Erythroblast (primary cell): ENCODE measurements around the gene QRFP.

Source experiments
- GATA1 ChIP-seq: IDR thresholded peaks from 2 replicates; pipeline ENCODE4 v1.6.1; 2011; ENCODE audit warnings: low read depth, mild to moderate bottlenecking, control low read depth, low read length, moderate library complexity
- POLR2A ChIP-seq: IDR thresholded peaks from 2 replicates; pipeline ENCODE4 v1.6.1; 2011; ENCODE audit warnings: mild to moderate bottlenecking, low read length

- TF ChIP-seq POLR2A (no peak), GATA1 (no peak)
These were observed 25.1 kb downstream of the QRFP start for GRCh38 chr9:130871395-130872062.
